Posterior vena cava (tissue), 2 donors: ENCODE results near the gene ARSB. TPM values are rescaled to one million over a fixed set of nuclear protein-coding genes. Genes with fewer than 3 reads are reported as not detected.
"Not testable (repeated sequence)": the region's sequence is repeated elsewhere in the genome, so short reads cannot be mapped to it uniquely, and the experiment has no call there.

Source experiments
- DNase-seq: peaks from one replicate; pipeline ENCODE4 v3.0.0-alpha.2; 2020; ENCODE audit warnings: low spot score
- intact Hi-C, 2 donors: fragments of 100-400 bp; cut with DNase I; formaldehyde crosslinking; loops; one replicate each; pipeline versions ENCODE4 v1.14.1 to v1.14.2; 2022 to 2023
- total RNA-seq, 2 donors: library from RNA; stranded (reverse); fragmentation: NEBNext Ultra II Directional; extraction: Animal tissue kit (Norgen Biotek cat#: 25700); gene quantifications; one replicate each; pipeline ENCODE4 v1.2.1, GENCODE V29; 2021
- donor health status: DM: yes; HTN: yes; CAD: no.
- donor health status: DM: yes; HTN: yes; CAD: no.

ARSB gene
- total RNA-seq, 2 donors from 2014 or later = 20.9 to 21.6 TPM

- intact Hi-C loops = no loop called here
- DNase-seq = no peak
Observed at GRCh38 chr5:78747705-78748359, 237.3 kb downstream of the ARSB start.

GRCh38 chr5:78747055-78747454 lies 238.1 kb downstream of the ARSB start:
- no peak for DNase-seq
- intact Hi-C loops = no loop called here

GRCh38 chr5:78746021-78746770 lies 238.9 kb downstream of the ARSB start:
- DNase-seq = no peak
- intact Hi-C loops = no loop called here

GRCh38 chr5:78744951-78745534 lies 240.1 kb downstream of the ARSB start:
- DNase-seq = no peak
- intact Hi-C loops = no loop called here

- DNase-seq = no peak
- intact Hi-C loops = no loop called here
Observed at GRCh38 chr5:78741019-78741418, 244.1 kb downstream of the ARSB start.

- intact Hi-C loops = no loop called here
- no peak for DNase-seq
Observed at GRCh38 chr5:78738693-78739300, 246.3 kb downstream of the ARSB start.

GRCh38 chr5:78738104-78738503 lies 247.0 kb downstream of the ARSB start:
- intact Hi-C loops = no loop called here

GRCh38 chr5:78735834-78736463 lies 249.2 kb downstream of the ARSB start:
- intact Hi-C loops = no loop called here
- no peak for DNase-seq

More at GRCh38 chr5:78738104-78738503, 247.0 kb downstream of the ARSB start:
- DNase-seq = no peak

GRCh38 chr5:78734950-78735349 lies 250.2 kb downstream of the ARSB start:
- DNase-seq = no peak
- intact Hi-C loops = no loop called here

GRCh38 chr5:78734094-78734845 lies 250.8 kb downstream of the ARSB start:
- intact Hi-C loops = no loop called here
- DNase-seq = no peak

- DNase-seq = not testable (repeated sequence)
- intact Hi-C loops = loop anchor here in 1 of 2 donors (2.0 kb wide), 1 partner anchor 38 kb away; no protein-coding TSS in a partner anchor
Observed at GRCh38 chr5:78732721-78733120, 252.4 kb downstream of the ARSB start.

GRCh38 chr5:78731884-78732283 lies 253.2 kb downstream of the ARSB start:
- intact Hi-C loops = loop anchor here in 1 of 2 donors (2.0 kb wide), 1 partner anchor 39 kb away; no protein-coding TSS in a partner anchor
- DNase-seq = no peak

- intact Hi-C loops = no loop called here
- DNase-seq = no peak
Observed at GRCh38 chr5:78730300-78731094, 254.6 kb downstream of the ARSB start.

- DNase-seq = no peak
- intact Hi-C loops = no loop called here
Observed at GRCh38 chr5:78727786-78728761, 257.0 kb downstream of the ARSB start.
